Measurements from ENCODE around the gene RXFP3. TPM values are rescaled to one million over a fixed set of nuclear protein-coding genes. Genes with fewer than 3 reads are reported as not detected.
A peak's percentile ranks its signal among the peaks of the same experiment; 100 is the strongest.

Gene RXFP3
- total and polyA plus RNA-seq, 7 donors: not detected

GRCh38 chr5:33931136-33931535, 5.0 kb upstream of the RXFP3 start:
- Histone ChIP-seq H3K36me3 (ENCODE audit: insufficient read depth in 1 of 2, low read depth in 1 of 2) (no peaks in the 10 kb centered on the region), H3K4me1 (peaks cover 6% of the 10 kb centered on the region), H3K27ac (no peak overlapping the region), H3K4me3 (no peak overlapping the region), H3K27me3 (ENCODE audit: insufficient read depth in 3 of 3, low read length in 2 of 3) (peaks cover 0 to 35% (median 5%) of the 10 kb centered on the region in 3 donors), H3K9me3 (no peaks in the 10 kb centered on the region)
- 72 to 74% (median 74%) methylated on average over 5 of the region's 5 CpGs for WGBS, 3 donors
- TF ChIP-seq CTCF (IDR thresholded peaks at IDR 0.05): no peak
- DNase-seq: no peak
- intact Hi-C loops (cut with DNase I): loop anchor here in 1 of 2 donors (5.0 kb wide), 1 partner anchor 494 kb away; no protein-coding TSS in a partner anchor
- ATAC-seq: no peak

DNA sequence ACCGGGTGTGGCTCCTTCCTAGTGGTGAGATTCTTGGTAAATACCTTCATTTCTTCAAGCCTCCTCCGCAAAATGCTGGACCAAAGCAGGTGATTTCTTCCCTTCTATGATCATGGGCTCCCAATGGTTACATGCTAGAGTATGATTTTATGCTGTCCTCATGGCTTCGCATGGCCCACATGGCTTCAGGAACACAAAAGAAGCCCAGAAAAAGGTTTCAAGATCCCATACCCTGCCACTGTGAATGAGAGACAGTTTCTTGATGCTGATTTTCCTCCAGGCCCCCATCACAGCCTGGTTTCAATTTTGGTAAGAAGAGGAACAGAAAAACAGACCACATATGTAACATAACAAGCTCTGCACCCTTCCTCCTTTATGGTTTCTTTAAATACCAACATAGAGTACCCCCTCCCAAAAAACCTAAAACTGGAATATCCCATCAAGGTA, 2.4 kb upstream of the RXFP3 start:
- H3K4me1 ChIP-seq: peaks cover 10% of the 10 kb centered on the region
- H3K36me3 ChIP-seq (ENCODE audit: insufficient read depth in 1 of 2, low read depth in 1 of 2): no peaks in the 10 kb centered on the region
- WGBS, 3 donors: 80 to 86% (median 85%) methylated on average over 3 of the region's 3 CpGs
- H3K4me3 ChIP-seq: no peak overlapping the region
- no peak overlapping the region for H3K27ac ChIP-seq
- intact Hi-C loops (cut with DNase I): loop anchor here (2.0 to 5.0 kb wide), 2 partner anchors 496 to 499 kb away; no protein-coding TSS in a partner anchor
- DNase-seq (no peak), ATAC-seq (no peak)
- H3K9me3 ChIP-seq: no peaks in the 10 kb centered on the region
- peaks cover 0 to 61% (median 22%) of the 10 kb centered on the region in 3 donors for H3K27me3 ChIP-seq (ENCODE audit: insufficient read depth in 3 of 3, low read length in 2 of 3)
- TF ChIP-seq CTCF (IDR thresholded peaks at IDR 0.05): no peak

GRCh38 chr5:33934176-33934575, 2.0 kb upstream of the RXFP3 start:
- no peak for TF ChIP-seq CTCF (IDR thresholded peaks at IDR 0.05)
- Histone ChIP-seq H3K9me3 (no peaks in the 10 kb centered on the region), H3K27ac (no peak overlapping the region), H3K36me3 (ENCODE audit: insufficient read depth in 1 of 2, low read depth in 1 of 2) (no peaks in the 10 kb centered on the region), H3K27me3 (ENCODE audit: insufficient read depth in 3 of 3, low read length in 2 of 3) (peaks cover 0 to 65% (median 22%) of the 10 kb centered on the region in 3 donors), H3K4me3 (no peak overlapping the region), H3K4me1 (peaks cover 10% of the 10 kb centered on the region)
- 78 to 89% (median 85%) methylated on average over 1 of the region's 1 CpG for WGBS, 3 donors
- ATAC-seq: no peak
- intact Hi-C loops (cut with DNase I): loop anchor here (2.0 to 5.0 kb wide), 2 partner anchors 497 to 499 kb away; no protein-coding TSS in a partner anchor
- DNase-seq: no peak

DNA sequence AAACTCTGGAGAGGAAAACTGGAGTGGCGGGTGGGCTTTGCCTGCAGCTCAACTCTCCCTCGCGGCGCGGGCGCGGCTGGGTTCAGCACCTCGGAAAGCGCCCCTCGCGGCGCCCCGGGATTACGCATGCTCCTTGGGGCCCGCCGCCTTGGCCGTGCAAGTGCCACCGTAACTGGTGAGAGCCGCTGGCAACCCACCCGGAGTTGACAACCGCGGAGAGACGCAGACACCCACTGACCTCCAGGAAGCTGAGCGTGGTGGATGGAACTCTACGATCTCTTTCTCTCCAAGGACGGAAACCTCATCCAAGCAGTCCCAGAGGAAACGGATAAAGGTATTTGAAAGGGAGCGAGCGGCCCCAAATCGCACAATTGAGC, 194 bp upstream of the RXFP3 start:
- intact Hi-C loops (cut with DNase I): no loop called here
- peak overlapping the region; percentile 42 for H3K4me3 ChIP-seq
- peaks cover 10% of the 10 kb centered on the region for H3K4me1 ChIP-seq
- peaks cover 0 to 73% (median 25%) of the 10 kb centered on the region in 3 donors for H3K27me3 ChIP-seq (ENCODE audit: insufficient read depth in 3 of 3, low read length in 2 of 3)
- H3K27ac ChIP-seq: no peak overlapping the region
- TF ChIP-seq CTCF (IDR thresholded peaks at IDR 0.05): peak; percentile 12
- 0 to 1% (median 1%) methylated on average over 30 of the region's 30 CpGs for WGBS, 3 donors
- ATAC-seq: peak; percentile 51 to 70 (median 63)
- no peaks in the 10 kb centered on the region for H3K9me3 ChIP-seq
- no peaks in the 10 kb centered on the region for H3K36me3 ChIP-seq (ENCODE audit: insufficient read depth in 1 of 2, low read depth in 1 of 2)
- peak; percentile 54 to 72 for DNase-seq

Data from psoas muscle (tissue), 8 donors.